Spinal cord (tissue), 10 donors: ENCODE data around the gene SPA17. TPM values are rescaled to one million over a fixed set of nuclear protein-coding genes. Genes with fewer than 3 reads are reported as not detected.

Experiments used
- DNase-seq, 6 donors: peaks; one replicate each; pipeline versions ENCODE4 v3.0.0 to v3.0.0-alpha.2; 2013 to 2015; ENCODE audit warnings: low spot score in 6 of 6, low read depth in 4 of 6
- H3K27ac ChIP-seq: one replicate; pipeline ENCODE4 v1.5.1; 2013; ENCODE audit warnings: low read depth, low read length, control low read depth
- H3K27me3 ChIP-seq: one replicate; pipeline ENCODE4 v1.6.1; 2013; ENCODE audit warnings: low read length; ENCODE audit not compliant: control insufficient read depth, insufficient read depth
- H3K36me3 ChIP-seq: one replicate; pipeline ENCODE4 v1.6.1; 2013; ENCODE audit warnings: low read length; ENCODE audit not compliant: control insufficient read depth, insufficient read depth
- H3K4me1 ChIP-seq: one replicate; pipeline ENCODE4 v1.6.1; 2013; ENCODE audit warnings: low read length; ENCODE audit not compliant: control insufficient read depth, insufficient read depth
- H3K4me3 ChIP-seq: one replicate; pipeline ENCODE4 v1.5.1; 2013; ENCODE audit warnings: low read depth, low read length, control low read depth
- H3K9me3 ChIP-seq: one replicate; pipeline ENCODE4 v1.6.1; 2013; ENCODE audit warnings: low read length; ENCODE audit not compliant: control insufficient read depth, insufficient read depth
- WGBS: methylation state at CpG from one replicate; pipeline ENCODE4 v1.1.5; 2013; ENCODE audit warnings: missing lambda C conversion rate; ENCODE audit not compliant: insufficient coverage; 5-methylcytosine and 5-hydroxymethylcytosine counted together
- polyA plus RNA-seq, 2 donors: library from polyadenylated mRNA; unstranded; fragments of 120-200 nt; gene quantifications; one replicate each; pipeline ENCODE4 v1.2.1, GENCODE V29; 2013; ENCODE audit not compliant: insufficient read length in 2 of 2
- total RNA-seq, 2 donors: library from RNA; depleted of rRNA in 1 of 2; stranded (reverse); fragments of 120-200 nt in 1 of 2; fragments of >200 nt in 1 of 2; gene quantifications; one replicate each; pipeline versions ENCODE4 v1.2.3 to v1.2.4, GENCODE V29; 2013 to 2014
- donor health status: healthy.

SPA17 gene
- total and polyA plus RNA-seq, 4 donors: 7.7 to 29.6 (median 20.2) TPM

DNA sequence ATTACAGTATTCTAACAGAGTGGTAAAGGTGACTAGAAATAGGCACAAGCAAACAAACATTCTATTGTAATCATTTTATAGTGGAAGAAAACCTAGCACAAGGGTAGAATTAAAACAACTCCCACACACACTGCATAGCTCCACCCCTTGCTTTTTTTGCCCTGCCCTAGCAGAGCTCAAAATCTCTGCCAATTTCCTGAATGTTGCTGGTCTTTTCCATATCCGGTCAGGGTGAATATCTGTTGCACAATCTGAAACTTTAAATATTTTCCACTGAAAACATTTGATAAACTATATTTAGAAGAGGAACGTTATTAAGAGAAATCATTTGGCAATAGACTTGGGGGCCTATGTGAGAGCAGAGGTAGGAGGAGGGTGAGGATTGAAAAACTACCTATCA is 2.7 kb downstream of the SPA17 start:
- no peak overlapping the region for H3K4me3 ChIP-seq
- no peaks in the 10 kb centered on the region for H3K27me3 ChIP-seq
- WGBS: no CpG with 5 or more reads among the region's 2 CpGs
- peaks cover 15% of the 10 kb centered on the region for H3K4me1 ChIP-seq
- H3K27ac ChIP-seq: no peak overlapping the region
- H3K36me3 ChIP-seq: no peaks in the 10 kb centered on the region
- DNase-seq: no peak
- no peaks in the 10 kb centered on the region for H3K9me3 ChIP-seq

GRCh38 chr11:124678416-124678815 is 4.7 kb downstream of the SPA17 start:
- 69% methylated on average over 2 of the region's 5 CpGs for WGBS
- Histone ChIP-seq H3K36me3 (no peaks in the 10 kb centered on the region), H3K4me1 (peaks cover 8% of the 10 kb centered on the region), H3K27me3 (no peaks in the 10 kb centered on the region), H3K9me3 (peaks cover 7% of the 10 kb centered on the region), H3K27ac (no peak overlapping the region), H3K4me3 (no peak overlapping the region)
- DNase-seq: no peak

GRCh38 chr11:124681421-124681820 is 7.7 kb downstream of the SPA17 start:
- peaks cover 7% of the 10 kb centered on the region for H3K9me3 ChIP-seq
- no peaks in the 10 kb centered on the region for H3K27me3 ChIP-seq
- H3K4me3 ChIP-seq: no peak overlapping the region
- no peak for DNase-seq
- H3K36me3 ChIP-seq: no peaks in the 10 kb centered on the region
- no CpG with 5 or more reads among the region's 2 CpGs for WGBS
- H3K27ac ChIP-seq: no peak overlapping the region
- no peaks in the 10 kb centered on the region for H3K4me1 ChIP-seq

GRCh38 chr11:124682443-124682842 is 8.7 kb downstream of the SPA17 start:
- Histone ChIP-seq H3K27me3 (no peaks in the 10 kb centered on the region), H3K36me3 (no peaks in the 10 kb centered on the region), H3K4me3 (no peak overlapping the region), H3K27ac (no peak overlapping the region), H3K4me1 (no peaks in the 10 kb centered on the region), H3K9me3 (peaks cover 7% of the 10 kb centered on the region)
- no peak for DNase-seq
- WGBS: no CpG with 5 or more reads among the region's 1 CpG

DNA sequence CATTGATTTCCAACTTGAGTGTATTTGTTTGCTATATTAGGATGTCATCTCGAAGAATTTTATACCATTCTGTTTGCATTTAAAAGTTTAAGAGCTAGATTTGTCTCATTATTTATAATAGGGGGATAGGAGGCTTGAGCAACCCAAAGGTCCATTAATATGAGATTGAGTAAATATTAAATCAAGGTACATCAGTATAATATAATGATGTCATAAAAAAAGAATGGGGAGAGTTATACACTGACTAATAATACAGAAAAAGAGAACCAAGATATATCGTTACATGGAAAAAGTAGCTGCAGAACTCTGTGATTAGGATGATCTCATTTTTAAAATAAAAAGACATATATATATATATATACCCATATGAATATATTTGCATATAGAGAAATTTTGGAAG is 19.4 kb downstream of the SPA17 start:
- Histone ChIP-seq H3K9me3 (no peaks in the 10 kb centered on the region), H3K4me3 (no peak overlapping the region), H3K27me3 (no peaks in the 10 kb centered on the region), H3K27ac (no peak overlapping the region), H3K4me1 (no peaks in the 10 kb centered on the region), H3K36me3 (no peaks in the 10 kb centered on the region)
- DNase-seq: no peak
- WGBS: no CpG with 5 or more reads among the region's 2 CpGs

DNA sequence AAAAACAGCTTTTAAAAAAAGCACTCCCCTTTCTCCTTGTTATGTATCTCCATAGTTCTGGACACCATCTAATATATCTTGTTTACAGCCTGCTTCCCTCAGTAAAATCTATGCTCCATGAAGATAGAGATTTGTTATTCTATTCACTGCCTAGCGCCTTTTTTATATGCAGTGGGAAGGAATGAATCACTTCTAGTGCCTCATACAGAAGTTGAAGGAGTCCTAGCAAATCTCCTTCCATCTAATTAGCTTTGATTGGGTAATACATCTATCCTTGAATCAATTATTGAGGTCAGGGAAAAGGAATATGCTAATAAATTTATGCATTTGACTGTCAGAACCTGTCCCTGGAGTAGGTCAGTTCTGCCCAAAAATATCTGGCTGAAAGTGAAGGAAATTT is 25.8 kb downstream of the SPA17 start:
- Histone ChIP-seq H3K4me3 (no peak overlapping the region), H3K36me3 (no peaks in the 10 kb centered on the region), H3K27ac (no peak overlapping the region), H3K27me3 (peaks cover 2% of the 10 kb centered on the region), H3K4me1 (no peaks in the 10 kb centered on the region), H3K9me3 (no peaks in the 10 kb centered on the region)
- no CpG with 5 or more reads among the region's 1 CpG for WGBS
- no peak for DNase-seq

DNA sequence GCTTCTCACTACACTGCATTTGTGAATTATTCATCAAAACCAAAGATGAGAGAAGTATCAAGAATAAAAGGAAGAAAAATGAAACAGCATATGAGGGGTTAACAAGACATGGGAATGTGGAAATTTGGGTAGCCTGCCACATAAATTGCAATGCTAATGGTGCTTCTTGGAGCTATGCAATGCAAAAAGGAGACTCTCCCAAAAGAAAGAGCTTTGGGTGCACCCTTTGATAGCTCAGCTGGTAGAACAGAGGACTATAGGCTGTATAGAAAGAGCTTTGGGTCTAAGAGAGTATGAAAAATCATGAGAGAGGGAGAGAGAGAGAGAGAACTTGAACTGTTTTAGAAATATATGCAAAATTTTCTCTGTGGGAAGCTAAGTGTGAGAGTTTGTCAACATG is 26.3 kb downstream of the SPA17 start:
- Histone ChIP-seq H3K27ac (no peak overlapping the region), H3K4me3 (no peak overlapping the region), H3K4me1 (no peaks in the 10 kb centered on the region), H3K36me3 (no peaks in the 10 kb centered on the region), H3K27me3 (peaks cover 2% of the 10 kb centered on the region), H3K9me3 (no peaks in the 10 kb centered on the region)
- DNase-seq: no peak

GRCh38 chr11:124707829-124708228 is 34.1 kb downstream of the SPA17 start:
- Histone ChIP-seq H3K27me3 (no peaks in the 10 kb centered on the region), H3K4me3 (no peak overlapping the region), H3K36me3 (no peaks in the 10 kb centered on the region), H3K9me3 (no peaks in the 10 kb centered on the region), H3K4me1 (no peaks in the 10 kb centered on the region), H3K27ac (no peak overlapping the region)
- DNase-seq: no peak
- WGBS: 92% methylated on average over 3 of the region's 4 CpGs

- no peak for DNase-seq
- WGBS: no CpG with 5 or more reads among the region's 3 CpGs
- H3K36me3 ChIP-seq: no peaks in the 10 kb centered on the region
- no peak overlapping the region for H3K4me3 ChIP-seq
- no peaks in the 10 kb centered on the region for H3K27me3 ChIP-seq
- no peaks in the 10 kb centered on the region for H3K4me1 ChIP-seq
- no peaks in the 10 kb centered on the region for H3K9me3 ChIP-seq
- H3K27ac ChIP-seq: no peak overlapping the region
Observed at GRCh38 chr11:124712392-124712791, 38.7 kb downstream of the SPA17 start.

GRCh38 chr11:124716591-124716990 is 42.9 kb downstream of the SPA17 start:
- Histone ChIP-seq H3K27me3 (peaks cover 38% of the 10 kb centered on the region), H3K4me1 (peaks cover 17% of the 10 kb centered on the region), H3K27ac (no peak overlapping the region), H3K4me3 (no peak overlapping the region), H3K36me3 (no peaks in the 10 kb centered on the region), H3K9me3 (no peaks in the 10 kb centered on the region)
- no peak for DNase-seq
- WGBS: no CpG with 5 or more reads among the region's 3 CpGs
